ENCODE results near the gene STMND1.

GRCh38 chr6:17101422-17102257, at the start of gene STMND1:
- TF ChIP-seq CTCF (conservative IDR thresholded peaks at IDR 0.05 in 1 of 2, IDR thresholded peaks at IDR 0.05 in 1 of 2; ENCODE audit: low read depth in 1 of 2, low read length in 2 of 2) (no peak), EZH2 (IDR thresholded peaks at IDR 0.05; ENCODE audit: low read length, missing control alignments) (no peak)

Measured in fibroblast of lung (primary cell).